Coronary artery (tissue), 2 donors: ENCODE results near the gene AGBL4.

Source experiments
- DNase-seq: peaks from one replicate; pipeline ENCODE4 v3.0.0-alpha.2; 2017; ENCODE audit warnings: low spot score
- H3K27ac ChIP-seq, 2 donors: fragments of 200-600 bp; sonication (generic); one replicate each; pipeline ENCODE4 v1.5.1; 2016 to 2019
- H3K4me3 ChIP-seq: fragments of 200-600 bp; sonication (generic); 2 replicates; pipeline ENCODE4 v1.5.1; 2016; ENCODE audit warnings: mild to moderate bottlenecking, moderate library complexity
- CTCF ChIP-seq: fragments of 200-600 bp; sonication (generic); IDR thresholded peaks from one replicate; pipeline ENCODE4 v1.5.1; 2019; ENCODE audit warnings: antibody characterized with exemption

AGBL4 gene

GRCh38 chr1:48588061-48588460, 1435.7 kb downstream of the AGBL4 start:
- no peak for DNase-seq
- Histone ChIP-seq H3K4me3 (no peak overlapping the region), H3K27ac (no peak overlapping the region)
- TF ChIP-seq CTCF = no peak

- DNase-seq = no peak
- TF ChIP-seq CTCF = no peak
- H3K4me3 ChIP-seq = no peak overlapping the region
- no peak overlapping the region for H3K27ac ChIP-seq
These were observed 1441.3 kb downstream of the AGBL4 start for GRCh38 chr1:48582408-48582807.

- no peak for TF ChIP-seq CTCF
- Histone ChIP-seq H3K27ac (no peak overlapping the region), H3K4me3 (no peak overlapping the region)
- DNase-seq = no peak
These were observed 1442.5 kb downstream of the AGBL4 start for GRCh38 chr1:48581270-48581669.

DNA sequence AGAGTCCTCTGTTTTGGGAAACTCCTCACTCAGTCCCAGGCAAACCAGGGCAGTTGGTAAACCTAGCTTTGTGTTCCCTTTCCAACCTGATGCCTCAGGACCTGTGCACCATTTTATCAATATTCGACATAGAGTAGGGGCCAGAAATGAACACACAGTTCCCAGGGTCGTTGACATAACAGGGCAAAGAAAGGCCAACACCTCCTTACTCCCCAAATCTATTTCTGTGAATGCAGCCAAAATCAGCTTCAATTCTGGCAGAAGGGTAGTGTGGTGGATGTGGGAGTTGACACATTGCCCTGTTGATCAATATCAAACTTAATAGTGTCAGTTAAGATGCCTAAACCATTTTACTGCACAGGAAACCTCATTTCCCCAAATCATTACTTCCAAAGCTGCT, 1447.2 kb downstream of the AGBL4 start:
- DNase-seq = no peak
- no peak for TF ChIP-seq CTCF
- Histone ChIP-seq H3K4me3 (no peak overlapping the region), H3K27ac (no peak overlapping the region)

DNA sequence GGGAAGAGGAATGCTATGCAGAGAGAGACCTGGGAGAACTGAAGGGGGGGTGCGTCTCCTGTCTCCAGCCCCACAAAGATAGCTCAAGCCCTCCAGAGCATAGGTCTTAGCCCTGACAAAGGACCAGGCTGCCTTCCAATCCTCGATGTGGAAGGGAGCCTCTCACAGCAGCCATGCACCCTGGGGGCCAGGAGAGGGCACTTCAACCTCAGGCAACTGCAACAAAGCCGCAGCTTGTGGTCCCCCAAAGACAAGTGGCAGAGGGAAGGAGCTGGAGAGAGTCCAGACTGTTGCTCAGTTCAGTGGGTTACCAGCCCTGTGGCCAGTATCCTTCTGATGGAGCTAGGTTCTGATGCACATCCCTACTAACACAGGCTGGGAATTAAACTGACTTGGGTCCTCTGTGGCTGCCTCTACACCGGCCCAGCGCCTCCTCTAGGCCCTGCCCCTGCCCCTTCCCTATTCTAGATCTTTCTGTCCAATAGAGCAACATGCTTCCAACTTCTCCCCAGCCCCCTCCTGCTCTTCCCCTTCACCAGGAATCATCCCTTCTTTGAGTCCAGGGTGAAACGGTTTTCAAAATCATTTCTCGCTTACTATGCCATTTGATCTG, 1451.0 kb downstream of the AGBL4 start:
- no peak for DNase-seq
- TF ChIP-seq CTCF = no peak
- no peak overlapping the region for H3K4me3 ChIP-seq
- no peak overlapping the region for H3K27ac ChIP-seq

- Histone ChIP-seq H3K27ac (no peak overlapping the region), H3K4me3 (no peak overlapping the region)
- TF ChIP-seq CTCF = no peak
- DNase-seq = no peak
These were observed 1451.6 kb downstream of the AGBL4 start for GRCh38 chr1:48572134-48572533.

DNA sequence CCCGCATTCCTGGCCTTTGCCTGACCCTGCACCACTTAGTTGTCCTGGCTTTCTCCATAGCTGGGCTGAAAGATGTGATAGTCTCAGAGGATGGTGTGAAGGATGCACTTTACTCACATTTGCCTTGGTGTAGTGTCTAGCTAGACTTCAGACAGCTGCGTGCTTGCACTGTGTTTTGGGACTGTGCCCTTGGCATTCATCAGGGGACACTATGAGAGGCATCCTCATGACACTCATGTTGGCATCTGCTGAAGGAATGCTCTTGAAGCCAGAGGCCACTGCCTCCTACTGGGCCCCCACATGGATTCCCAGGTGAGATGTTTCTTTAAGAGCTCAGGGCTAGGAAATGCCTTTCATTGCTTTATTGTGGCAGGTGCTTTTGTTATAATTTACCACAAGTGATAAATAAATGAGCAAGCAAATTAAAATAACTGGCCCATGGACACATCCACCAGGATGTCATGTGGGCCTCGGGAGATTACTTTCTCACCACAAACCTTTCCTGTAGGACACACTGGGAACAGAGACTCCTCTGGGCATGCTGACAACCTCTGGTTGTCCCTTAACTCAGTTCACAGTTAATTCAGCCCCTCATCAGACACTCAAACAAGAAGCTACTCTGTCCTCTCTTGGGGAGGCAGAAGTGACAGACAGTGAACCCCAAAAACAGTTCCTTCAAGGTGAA, 1452.3 kb downstream of the AGBL4 start:
- no peak for DNase-seq
- no peak overlapping the region for H3K27ac ChIP-seq
- no peak for TF ChIP-seq CTCF

More for the DNA sequence above, 1452.3 kb downstream of the AGBL4 start:
- H3K4me3 ChIP-seq = no peak overlapping the region
